Measurements from ENCODE around the gene CBX2.

CBX2 gene

GRCh38 chr17:79777894-79778503 lies at the start of gene CBX2:
CBX2 (plus strand) TSS chr17:79778148; CDS start chr17:79778236, 88 bp downstream.
- DNase-seq (ENCODE audit: low read depth) = no peak

- DNase-seq (ENCODE audit: low read depth) = peak; percentile 77
Observed at GRCh38 chr17:79728169-79728907, 49.6 kb upstream of the CBX2 start.

- no peak for DNase-seq (ENCODE audit: low read depth)
Observed at GRCh38 chr17:79728908-79729471, 49.0 kb upstream of the CBX2 start.

DNA sequence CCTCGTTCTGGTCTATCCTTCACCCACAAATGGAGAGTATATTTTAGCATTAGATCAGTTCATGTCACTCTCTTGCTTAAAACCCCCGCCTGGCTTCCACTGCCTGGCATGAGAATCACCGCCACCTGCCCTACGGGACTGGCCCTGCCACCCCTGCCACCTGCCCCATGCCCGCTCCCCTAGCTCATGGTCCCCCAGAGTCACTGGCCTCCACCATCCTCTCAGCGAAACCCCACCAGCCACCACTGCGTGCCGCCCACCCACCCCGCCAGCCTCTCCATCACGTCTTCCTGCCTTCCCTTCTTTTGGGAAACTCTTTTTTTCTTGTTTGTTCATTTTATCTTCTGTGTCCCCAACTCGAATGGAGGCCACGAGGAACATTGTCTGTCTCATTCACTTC lies 48.2 kb upstream of the CBX2 start:
- DNase-seq (ENCODE audit: low read depth) = no peak

DNA sequence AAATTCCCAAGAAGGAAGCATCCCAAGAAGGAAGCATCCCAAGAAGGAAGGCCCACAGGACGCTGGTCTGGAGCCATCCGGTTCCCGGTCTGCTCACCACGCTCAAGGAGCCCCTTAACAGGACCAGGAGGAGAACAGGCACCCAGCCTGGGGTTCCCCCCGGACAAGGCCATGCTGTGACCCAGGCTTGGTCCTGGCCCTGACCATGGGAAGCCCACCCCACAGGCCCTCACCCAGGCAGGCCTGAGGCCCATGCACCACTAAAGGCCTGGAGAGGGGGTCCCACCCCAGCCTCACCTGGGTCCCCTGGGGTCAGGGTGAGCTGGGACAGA lies 47.5 kb upstream of the CBX2 start:
- no peak for DNase-seq (ENCODE audit: low read depth)

- no peak for DNase-seq (ENCODE audit: low read depth)
Observed at GRCh38 chr17:79730769-79731483, 47.0 kb upstream of the CBX2 start, which contains the start of gene ENPP7. ENPP7 (plus strand) TSS chr17:79730943; CDS start chr17:79731140, 197 bp downstream.

- DNase-seq (ENCODE audit: low read depth) = no peak
Observed at GRCh38 chr17:79732254-79732653, 45.7 kb upstream of the CBX2 start.

GRCh38 chr17:79732804-79733691 lies 44.9 kb upstream of the CBX2 start:
- DNase-seq (ENCODE audit: low read depth) = no peak

DNA sequence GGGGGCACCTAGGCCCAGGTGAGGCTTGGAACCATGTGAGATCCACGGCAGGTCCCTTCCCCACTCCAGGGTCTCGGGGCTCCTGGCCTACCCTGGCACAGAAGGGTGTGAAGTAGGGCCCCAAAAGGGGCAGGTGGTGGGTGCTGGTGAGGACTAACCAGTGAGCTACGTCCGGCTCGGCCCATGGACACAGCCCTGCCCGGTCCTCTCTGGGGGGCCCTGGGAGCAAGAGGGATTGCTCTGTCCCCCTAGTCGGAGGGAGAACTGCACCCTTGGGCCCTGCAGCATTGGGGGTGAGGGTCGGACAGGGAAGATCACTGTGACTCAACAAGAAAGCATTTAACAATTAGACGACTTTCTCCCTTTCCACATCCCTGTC lies 44.3 kb upstream of the CBX2 start:
- no peak for DNase-seq (ENCODE audit: low read depth)

DNA sequence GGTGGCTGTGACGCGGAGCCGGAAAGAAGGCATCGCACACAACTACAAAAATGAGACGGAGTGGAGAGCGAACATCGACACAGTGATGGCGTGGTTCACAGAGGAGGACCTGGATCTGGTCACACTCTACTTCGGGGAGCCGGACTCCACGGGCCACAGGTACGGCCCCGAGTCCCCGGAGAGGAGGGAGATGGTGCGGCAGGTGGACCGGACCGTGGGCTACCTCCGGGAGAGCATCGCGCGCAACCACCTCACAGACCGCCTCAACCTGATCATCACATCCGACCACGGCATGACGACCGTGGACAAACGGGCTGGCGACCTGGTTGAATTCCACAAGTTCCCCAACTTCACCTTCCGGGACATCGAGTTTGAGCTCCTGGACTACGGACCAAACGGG lies 42.9 kb upstream of the CBX2 start:
- DNase-seq (ENCODE audit: low read depth) = no peak

GRCh38 chr17:79737046-79737921 lies 40.7 kb upstream of the CBX2 start:
- DNase-seq (ENCODE audit: low read depth) = no peak

DNA sequence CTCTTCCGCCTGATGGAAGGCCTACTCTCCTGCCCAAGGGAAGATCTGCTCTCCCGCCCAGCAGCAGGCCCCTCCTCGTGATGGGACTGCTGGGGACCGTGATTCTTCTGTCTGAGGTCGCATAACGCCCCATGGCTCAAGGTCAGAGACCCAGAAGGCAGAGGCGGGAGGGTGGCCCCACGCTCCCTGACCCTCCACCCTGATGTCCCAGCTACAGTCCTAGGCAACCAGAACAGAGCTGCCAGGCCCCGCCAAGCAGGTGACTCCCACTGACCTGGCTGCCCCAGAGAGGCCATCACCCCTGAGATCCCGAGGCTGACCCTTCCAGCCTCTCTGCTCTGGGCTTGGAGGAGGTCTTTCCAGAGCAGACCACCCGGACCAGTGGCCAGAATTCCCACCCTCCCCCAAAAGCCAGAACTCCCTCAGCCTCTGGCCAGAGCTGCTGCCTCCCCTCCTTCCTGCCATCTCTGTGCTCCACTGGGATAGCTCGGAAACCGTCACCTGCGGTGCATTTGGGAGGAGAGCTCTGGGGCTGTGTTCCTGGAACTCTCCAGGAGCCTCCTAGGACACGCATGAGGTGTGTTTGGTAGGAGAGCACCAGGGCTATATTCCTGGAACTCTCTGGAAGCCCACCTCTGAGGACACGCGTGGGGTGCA lies 39.9 kb upstream of the CBX2 start:
- no peak for DNase-seq (ENCODE audit: low read depth)

DNA sequence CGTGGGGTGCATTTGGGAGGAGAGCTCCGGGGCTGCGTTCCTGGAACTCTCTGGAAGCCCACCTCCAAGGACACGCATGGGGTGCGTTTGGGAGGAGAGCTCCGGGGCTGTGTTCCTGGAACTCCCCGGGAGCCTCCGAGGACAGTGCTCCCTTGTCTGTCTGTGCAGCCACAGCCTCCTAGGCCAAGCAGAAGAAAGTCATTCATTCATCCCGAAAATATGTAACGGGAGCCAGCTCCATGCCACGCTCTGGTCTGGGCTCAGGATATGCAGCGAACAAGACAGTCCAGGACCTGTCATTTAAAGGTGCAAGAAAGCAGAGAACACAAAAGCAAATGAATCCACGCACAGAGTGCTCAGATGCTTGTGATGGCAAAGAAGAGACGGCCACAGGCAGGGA lies 39.3 kb upstream of the CBX2 start:
- no peak for DNase-seq (ENCODE audit: low read depth)

- DNase-seq (ENCODE audit: low read depth) = no peak
Observed at GRCh38 chr17:79739148-79740062, 38.5 kb upstream of the CBX2 start.

DNA sequence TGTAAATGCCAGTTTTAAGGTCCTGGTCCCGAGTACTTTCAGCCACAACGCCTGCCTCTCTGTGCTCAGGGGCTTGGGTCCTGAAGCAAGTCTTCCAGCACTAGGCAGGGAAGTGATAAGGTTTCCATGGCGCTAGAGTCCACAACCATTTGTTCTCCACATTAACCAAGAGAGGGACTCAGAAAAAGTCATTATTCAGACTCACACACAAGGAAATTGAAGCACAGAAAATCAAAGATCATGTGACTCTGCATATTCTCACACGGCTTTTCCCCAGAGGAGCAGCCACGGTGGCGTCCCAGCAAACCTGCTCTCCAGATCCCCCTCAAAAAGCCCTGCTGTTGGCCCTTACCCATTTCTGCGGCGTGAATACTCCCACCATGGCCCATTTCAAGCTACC lies 37.5 kb upstream of the CBX2 start:
- DNase-seq (ENCODE audit: low read depth) = no peak

DNA sequence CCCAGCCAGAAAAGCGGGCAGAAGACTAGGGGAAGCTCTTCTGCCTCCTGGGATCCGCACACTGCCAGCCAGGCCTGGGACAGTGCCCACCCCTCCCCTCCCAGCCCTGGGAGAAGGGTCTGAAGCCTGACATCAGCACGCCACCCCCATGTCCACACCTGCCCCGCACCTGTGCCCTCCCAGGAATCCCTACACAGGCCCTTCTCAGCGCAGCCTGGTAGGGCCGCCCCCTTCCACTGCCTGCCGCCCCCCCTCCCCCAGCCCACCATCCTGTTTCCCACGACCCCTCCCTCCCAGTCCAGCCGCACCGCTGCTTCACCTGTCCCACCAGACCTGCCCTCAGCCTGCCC lies 36.6 kb upstream of the CBX2 start:
- DNase-seq (ENCODE audit: low read depth) = no peak

GRCh38 chr17:79741751-79742588 lies 36.0 kb upstream of the CBX2 start:
- no peak for DNase-seq (ENCODE audit: low read depth)

- DNase-seq (ENCODE audit: low read depth) = no peak
Observed at GRCh38 chr17:79742589-79742918, 35.4 kb upstream of the CBX2 start.

Data from GM04504 (cell line).